Stimulated activated CD8-positive, alpha-beta memory T cell treated with anti-CD3 and anti-CD28 coated beads, Interleukin-7, amount 100 ng/mL, for 48 hours (primary cell): ENCODE data around the gene ALDH3B2.
"Not testable (repeated sequence)": the region's sequence is repeated elsewhere in the genome, so short reads cannot be mapped to it uniquely, and the experiment has no call there.

Source experiments
- DNase-seq, 2 donors: peaks; one replicate each; pipeline ENCODE4 v3.0.0-alpha.2; 2020; ENCODE audit warnings: low read depth in 1 of 2; ENCODE audit errors: extremely low read depth in 1 of 2

The ALDH3B2 gene

GRCh38 chr11:67645521-67646461 lies 28.6 kb downstream of the ALDH3B2 start:
- no peak for DNase-seq

- no peak for DNase-seq
Observed at GRCh38 chr11:67644472-67645418, 29.7 kb downstream of the ALDH3B2 start.

- no peak for DNase-seq
Observed at GRCh38 chr11:67644042-67644441, 30.4 kb downstream of the ALDH3B2 start.

GRCh38 chr11:67642173-67643120 lies 32.0 kb downstream of the ALDH3B2 start:
- no peak for DNase-seq

- no peak for DNase-seq
Observed at GRCh38 chr11:67641338-67642172, 32.9 kb downstream of the ALDH3B2 start.

- DNase-seq: no peak
Observed at GRCh38 chr11:67640758-67641337, 33.6 kb downstream of the ALDH3B2 start.

- DNase-seq: no peak
Observed at GRCh38 chr11:67640021-67640757, 34.2 kb downstream of the ALDH3B2 start.

GRCh38 chr11:67639438-67639859 lies 35.0 kb downstream of the ALDH3B2 start, which contains the start of gene TBX10:
Gene TBX10, minus strand, starts transcription at chr11:67639763. Its CDS starts 291 bp downstream, at chr11:67639472.
- no peak for DNase-seq

GRCh38 chr11:67638535-67639437 lies 35.6 kb downstream of the ALDH3B2 start:
- no peak for DNase-seq

GRCh38 chr11:67637441-67637840 lies 37.0 kb downstream of the ALDH3B2 start:
- not testable (repeated sequence) for DNase-seq

GRCh38 chr11:67636962-67637361 lies 37.5 kb downstream of the ALDH3B2 start:
- DNase-seq: no peak

- DNase-seq: no peak
Observed at GRCh38 chr11:67635231-67635521, 39.2 kb downstream of the ALDH3B2 start.

- DNase-seq: no peak
Observed at GRCh38 chr11:67634366-67635230, 39.8 kb downstream of the ALDH3B2 start.

- no peak for DNase-seq
Observed at GRCh38 chr11:67633758-67634365, 40.6 kb downstream of the ALDH3B2 start.

- no peak for DNase-seq
Observed at GRCh38 chr11:67632982-67633755, 41.3 kb downstream of the ALDH3B2 start.
